SU-DHL-6 (cell line): Measurements from ENCODE around the gene TSPAN17.

Experiments used
- H2AFZ ChIP-seq: fragments of 200-600 bp; sonication (generic); 2 replicates; pipeline ENCODE4 v1.6.1; 2014; ENCODE audit warnings: low read depth, mild to moderate bottlenecking, moderate library complexity, mixed read lengths, antibody characterized with exemption, low read length; ENCODE audit not compliant: severe bottlenecking
- H3F3A ChIP-seq: fragments of 200-600 bp; shearing (Covaris generic); 2 replicates; pipeline ENCODE4 v1.6.0; 2016; ENCODE audit warnings: antibody characterized with exemption, mild to moderate bottlenecking; ENCODE audit not compliant: insufficient read depth
- H3K27ac ChIP-seq: fragments of 200-600 bp; sonication (generic); 2 replicates; pipeline ENCODE4 v1.5.1; 2016; ENCODE audit warnings: low read depth, mild to moderate bottlenecking, low read length, moderate library complexity, mixed read lengths
- H3K27me3 ChIP-seq: fragments of 200-600 bp; sonication (generic), shearing (Covaris generic); 2 replicates; pipeline ENCODE4 v1.6.0; 2014; ENCODE audit warnings: mild to moderate bottlenecking, low read length
- H3K36me3 ChIP-seq: fragments of 200-600 bp; sonication (generic); 2 replicates; pipeline ENCODE4 v1.6.1; 2014; ENCODE audit warnings: mild to moderate bottlenecking, low read length, mixed read lengths
- H3K4me2 ChIP-seq: fragments of 300-600, 200-600 bp; shearing (Covaris generic), sonication (generic); 2 replicates; pipeline ENCODE4 v1.6.0; 2014; ENCODE audit warnings: low read length, low read depth, mild to moderate bottlenecking; ENCODE audit not compliant: poor library complexity, severe bottlenecking
- H3K4me3 ChIP-seq: fragments of 200-600 bp; sonication (generic); 2 replicates; pipeline ENCODE4 v1.5.1; 2014; ENCODE audit warnings: antibody characterized with exemption, low read length, mild to moderate bottlenecking, mixed read lengths; ENCODE audit not compliant: insufficient read depth, poor library complexity, severe bottlenecking
- H3K79me2 ChIP-seq: fragments of 200-600 bp; sonication (generic); 2 replicates; pipeline ENCODE4 v1.6.1; 2014; ENCODE audit warnings: mild to moderate bottlenecking, low read length, moderate library complexity; ENCODE audit not compliant: insufficient read depth
- H3K9ac ChIP-seq: fragments of 200-600 bp; sonication (generic); 2 replicates; pipeline ENCODE4 v1.7.0; 2014; ENCODE audit warnings: mild to moderate bottlenecking, low read length
- H3K9me2 ChIP-seq: fragments of 200-600 bp; sonication (generic); replicated peaks from 2 replicates; pipeline ENCODE4 v1.6.1; 2014; ENCODE audit warnings: low read length; ENCODE audit not compliant: insufficient read depth
- H3K9me3 ChIP-seq: fragments of 200-600 bp; sonication (generic); 2 replicates; pipeline ENCODE4 v1.6.1; 2014; ENCODE audit warnings: low read length, mixed read lengths; ENCODE audit not compliant: insufficient read depth
- H4K20me1 ChIP-seq: fragments of 200-600 bp; sonication (generic); 2 replicates; pipeline ENCODE4 v1.6.1; 2014; ENCODE audit warnings: low read depth, mild to moderate bottlenecking, antibody characterized with exemption, low read length, moderate library complexity, mixed read lengths
- EZH2phosphoT487 ChIP-seq: fragments of 200-600 bp; sonication (generic), shearing (Covaris generic); conservative IDR thresholded peaks from 2 replicates; pipeline ENCODE4 v1.6.1; 2018; ENCODE audit warnings: mild to moderate bottlenecking, antibody characterized with exemption, low read length, moderate library complexity, mixed read lengths
- TF ChIP-seq, protein P1 (sequence below): fragments of 200-600 bp; sonication (generic); IDR thresholded peaks from one replicate; pipeline ENCODE4 v1.5.1; 2017; ENCODE audit warnings: antibody characterized with exemption, mild to moderate bottlenecking, low read length, moderate library complexity; ENCODE audit not compliant: insufficient read depth, poor library complexity, severe bottlenecking

Gene TSPAN17

DNA sequence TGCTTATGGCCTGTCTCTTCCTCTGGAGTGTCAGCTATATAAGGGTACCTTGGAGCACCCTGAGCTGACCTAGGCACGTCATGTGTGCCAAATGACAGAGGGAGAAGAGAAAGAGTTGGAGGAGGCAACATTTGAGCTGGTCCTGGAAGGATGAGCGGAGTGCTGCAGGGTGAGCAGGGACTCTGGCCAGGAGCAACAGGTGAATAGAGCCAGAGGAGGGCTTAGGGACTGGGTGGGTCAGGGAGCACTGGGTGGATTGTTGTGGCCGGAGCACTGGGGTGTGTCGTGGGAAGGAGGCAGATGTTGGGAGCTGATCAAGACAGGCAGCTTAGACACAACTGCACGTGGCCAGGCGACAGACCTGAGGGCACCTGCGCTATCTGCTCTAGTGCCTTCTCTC lies 43.6 kb downstream of the TSPAN17 start:
- Histone ChIP-seq H3K36me3 (no peaks in the 10 kb centered on the region), H3F3A (no peaks in the 10 kb centered on the region), H3K27me3 (no peaks in the 10 kb centered on the region), H2AFZ (no peak overlapping the region), H3K4me3 (no peak overlapping the region), H3K27ac (no peak overlapping the region), H3K4me2 (no peak overlapping the region), H4K20me1 (no peaks in the 10 kb centered on the region), H3K9ac (no peak overlapping the region), H3K9me2 (no peaks in the 10 kb centered on the region), H3K9me3 (peaks cover 10% of the 10 kb centered on the region; the same call in 1 of the 2 replicates), H3K79me2 (no peaks in the 10 kb centered on the region)
- no peak for TF ChIP-seq EZH2phosphoT487
- TF ChIP-seq, protein P1, sequence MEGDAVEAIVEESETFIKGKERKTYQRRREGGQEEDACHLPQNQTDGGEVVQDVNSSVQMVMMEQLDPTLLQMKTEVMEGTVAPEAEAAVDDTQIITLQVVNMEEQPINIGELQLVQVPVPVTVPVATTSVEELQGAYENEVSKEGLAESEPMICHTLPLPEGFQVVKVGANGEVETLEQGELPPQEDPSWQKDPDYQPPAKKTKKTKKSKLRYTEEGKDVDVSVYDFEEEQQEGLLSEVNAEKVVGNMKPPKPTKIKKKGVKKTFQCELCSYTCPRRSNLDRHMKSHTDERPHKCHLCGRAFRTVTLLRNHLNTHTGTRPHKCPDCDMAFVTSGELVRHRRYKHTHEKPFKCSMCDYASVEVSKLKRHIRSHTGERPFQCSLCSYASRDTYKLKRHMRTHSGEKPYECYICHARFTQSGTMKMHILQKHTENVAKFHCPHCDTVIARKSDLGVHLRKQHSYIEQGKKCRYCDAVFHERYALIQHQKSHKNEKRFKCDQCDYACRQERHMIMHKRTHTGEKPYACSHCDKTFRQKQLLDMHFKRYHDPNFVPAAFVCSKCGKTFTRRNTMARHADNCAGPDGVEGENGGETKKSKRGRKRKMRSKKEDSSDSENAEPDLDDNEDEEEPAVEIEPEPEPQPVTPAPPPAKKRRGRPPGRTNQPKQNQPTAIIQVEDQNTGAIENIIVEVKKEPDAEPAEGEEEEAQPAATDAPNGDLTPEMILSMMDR: no peak

DNA sequence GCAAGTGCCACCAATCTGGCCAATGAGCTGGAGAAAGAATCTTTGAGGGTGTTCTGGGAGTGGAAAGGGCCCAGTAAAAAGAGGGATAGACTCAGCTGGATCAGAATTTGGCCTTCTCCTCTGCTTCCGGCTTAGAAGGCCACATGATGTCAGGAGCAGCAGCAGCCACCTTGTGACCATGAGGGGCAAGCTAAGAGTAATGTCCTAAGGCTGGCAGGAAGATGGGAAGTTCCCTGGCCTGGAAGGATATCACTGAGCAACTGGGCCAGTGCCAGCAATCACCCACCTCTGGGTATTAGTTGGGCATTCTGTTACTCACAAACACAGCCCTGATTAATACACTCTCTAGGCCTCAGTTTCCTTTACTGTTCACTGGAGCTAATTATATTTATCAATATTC lies 44.2 kb downstream of the TSPAN17 start:
- Histone ChIP-seq H3K27me3 (no peaks in the 10 kb centered on the region), H3K9me2 (no peaks in the 10 kb centered on the region), H3K36me3 (no peaks in the 10 kb centered on the region), H3K4me2 (no peak overlapping the region), H3K79me2 (no peaks in the 10 kb centered on the region), H4K20me1 (no peaks in the 10 kb centered on the region), H3K9ac (no peak overlapping the region), H3F3A (no peaks in the 10 kb centered on the region), H2AFZ (no peak overlapping the region), H3K9me3 (peaks cover 10% of the 10 kb centered on the region; the same call in 1 of the 2 replicates), H3K4me3 (no peak overlapping the region), H3K27ac (no peak overlapping the region)
- TF ChIP-seq, protein P1: no peak
- TF ChIP-seq EZH2phosphoT487: no peak

DNA sequence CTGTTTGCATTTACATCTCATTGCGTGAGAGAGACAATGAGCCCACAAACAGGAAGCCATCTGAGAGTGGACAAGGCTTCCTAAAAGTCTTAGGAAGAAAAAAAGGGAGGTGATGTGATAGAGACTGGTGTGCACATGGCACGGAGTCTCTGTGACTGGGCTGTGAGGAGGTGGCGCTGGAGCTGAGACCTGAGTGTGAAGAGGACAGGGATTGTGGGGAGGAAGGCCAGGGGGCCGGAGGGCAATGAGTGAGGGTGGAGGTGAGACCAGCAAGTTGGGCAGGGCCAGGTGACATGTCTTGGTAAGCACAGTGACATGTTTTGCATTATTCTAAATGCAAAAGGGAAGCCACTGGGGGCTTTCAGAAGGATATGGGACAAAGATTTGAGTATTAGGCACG lies 45.0 kb downstream of the TSPAN17 start:
- H3K27ac ChIP-seq: no peak overlapping the region
- peaks cover 6% of the 10 kb centered on the region; the same call in 1 of the 2 replicates for H3K9me3 ChIP-seq
- no peaks in the 10 kb centered on the region for H3K36me3 ChIP-seq
- no peaks in the 10 kb centered on the region for H4K20me1 ChIP-seq
- no peak overlapping the region for H3K4me2 ChIP-seq
- no peak for TF ChIP-seq EZH2phosphoT487
- TF ChIP-seq, protein P1: no peak
- H2AFZ ChIP-seq: no peak overlapping the region
- no peaks in the 10 kb centered on the region for H3F3A ChIP-seq
- H3K9me2 ChIP-seq: no peaks in the 10 kb centered on the region
- H3K27me3 ChIP-seq: no peaks in the 10 kb centered on the region
- H3K4me3 ChIP-seq: no peak overlapping the region
- H3K9ac ChIP-seq: no peak overlapping the region
- no peaks in the 10 kb centered on the region for H3K79me2 ChIP-seq
